ENCODE data around the gene APOH. TPM values are rescaled to one million over a fixed set of nuclear protein-coding genes. Genes with fewer than 3 reads are reported as not detected.

APOH gene
- total and polyA plus RNA-seq, 2 of the 8 experiments (the other 6 are each of a cell fraction or from before 2014, with no cell fraction given), result not detected

- POLR2A ChIA-PET (ENCODE audit: partially characterized antibody), result interaction anchor here (1.2 kb wide), 1 partner anchor 10 kb away, joined by 3 read pairs; no protein-coding TSS in a partner anchor
These were observed 11.4 kb upstream of the APOH start for GRCh38 chr17:66240630-66241029.

More at GRCh38 chr17:66240630-66241029, 11.4 kb upstream of the APOH start:
- WGBS, 2 experiments (ENCODE audit: extremely low coverage in 1 of 2, insufficient coverage in 1 of 2, insufficient read length in 1 of 2, insufficient replicate concordance in 2 of 2, low coverage in 1 of 2, low lambda C conversion rate in 2 of 2, missing lambda C conversion rate in 1 of 2), result 86% methylated on average over 3 of the region's 3 CpGs; no CpG with 5 or more reads in 1 of the 2 experiments
- H3K27me3 ChIP-seq (replicated peaks in 1 of 4; ENCODE audit: control insufficient read depth in 3 of 4, extremely low read depth in 1 of 4, insufficient read depth in 3 of 4, low read length in 3 of 4), result no peaks in the 10 kb centered on the region
- no peaks in the 10 kb centered on the region for H3K79me2 ChIP-seq (ENCODE audit: control insufficient read depth in 1 of 2, insufficient read depth in 2 of 2, low read length in 2 of 2)
- H2AFZ ChIP-seq (ENCODE audit: low read length), result no peak overlapping the region
- H2BK20ac ChIP-seq (ENCODE audit: low read length), result no peak overlapping the region
- DNase-seq (ENCODE audit: low read depth in 1 of 2, low spot score in 2 of 2) (no peak), FAIRE-seq (no peak)
- no peaks in the 10 kb centered on the region for H3K79me1 ChIP-seq (ENCODE audit: low read depth, low read length)
- no peak overlapping the region for H3K18ac ChIP-seq (ENCODE audit: extremely low read depth, low read length)
- no peaks in the 10 kb centered on the region for H3K9me3 ChIP-seq (ENCODE audit: insufficient read depth in 2 of 2, low read depth in 1 of 2, low read length in 1 of 2)
- H4K20me1 ChIP-seq (replicated peaks in 1 of 2; ENCODE audit: control insufficient read depth in 1 of 2, insufficient read depth in 2 of 2, low read length in 2 of 2), result no peaks in the 10 kb centered on the region
- TF ChIP-seq RXRA (IDR thresholded peaks at IDR 0.05; ENCODE audit: insufficient read depth, low read depth, low read length) (no peak), RAD21 (IDR thresholded peaks at IDR 0.05 in 1 of 2, conservative IDR thresholded peaks at IDR 0.05 in 1 of 2; ENCODE audit: low read depth in 2 of 2, low read length in 2 of 2) (no peak), TEAD4 (IDR thresholded peaks at IDR 0.05; ENCODE audit: low read depth, low read length) (no peak), CREB1 (IDR thresholded peaks at IDR 0.05) (no peak)
- H3K36me3 ChIP-seq (ENCODE audit: control insufficient read depth in 2 of 4, insufficient read depth in 4 of 4, low read length in 3 of 4), result no peaks in the 10 kb centered on the region
- H2BK5ac ChIP-seq (ENCODE audit: low read depth, low read length), result no peak overlapping the region
- no peak overlapping the region for H4K5ac ChIP-seq (ENCODE audit: insufficient read length, low read depth, low read length)
- H3K23me2 ChIP-seq (ENCODE audit: low read depth, low read length), result no peaks in the 10 kb centered on the region
- H3K4me3 ChIP-seq (ENCODE audit: extremely low read depth in 1 of 4, insufficient read depth in 2 of 4, low read depth in 3 of 4, low read length in 4 of 4), result no peak overlapping the region
- no peak overlapping the region for H4K8ac ChIP-seq (ENCODE audit: extremely low read depth, insufficient read depth, low read length)
- H4K91ac ChIP-seq (replicated peaks; ENCODE audit: insufficient read length, low read length), result no peak overlapping the region
- no peak overlapping the region for H3K14ac ChIP-seq (ENCODE audit: insufficient read length)
- H2BK12ac ChIP-seq (ENCODE audit: low read depth, low read length), result no peak overlapping the region
- no peak overlapping the region for H2AK5ac ChIP-seq (ENCODE audit: low read depth, low read length)
- no peak overlapping the region for H3K23ac ChIP-seq (ENCODE audit: insufficient read length)
- no peak overlapping the region for H3K56ac ChIP-seq (replicated peaks; ENCODE audit: insufficient read length, low read depth, low read length)
- H3K4ac ChIP-seq (replicated peaks; ENCODE audit: insufficient read length, low read depth, low read length), result no peak overlapping the region
- CTCF ChIA-PET (ENCODE audit: partially characterized antibody), result interaction anchor here (0.5 to 1.0 kb wide), 3 partner anchors 34 to 845 kb away, joined by 4 to 6 read pairs (median 4); no protein-coding TSS in a partner anchor
- no peak overlapping the region for H3K27ac ChIP-seq (ENCODE audit: low read depth, low read length)
- H3K9ac ChIP-seq (replicated peaks in 1 of 4; ENCODE audit: extremely low read depth in 1 of 4, low read depth in 3 of 4, low read length in 3 of 4), result no peak overlapping the region
- no peak overlapping the region for H2BK15ac ChIP-seq (ENCODE audit: low read length)
- no peaks in the 10 kb centered on the region for H3K4me1 ChIP-seq (replicated peaks in 1 of 4; ENCODE audit: control insufficient read depth in 3 of 4, insufficient read depth in 4 of 4, low read length in 3 of 4)
- H2BK120ac ChIP-seq (replicated peaks; ENCODE audit: low read depth, low read length), result no peak overlapping the region
- H3K4me2 ChIP-seq (ENCODE audit: insufficient read depth in 1 of 2, low read depth in 2 of 2, low read length in 2 of 2), result no peak overlapping the region

Measured in H1 (cell line).